B cell (primary cell): Measurements from ENCODE around the gene MILR1. TPM values are rescaled to one million over a fixed set of nuclear protein-coding genes. Genes with fewer than 3 reads are reported as not detected.

ENCODE experiments used
- ATAC-seq: fragments of 200-7000 bp; cut with Tn5 transposase; one replicate; pipeline ENCODE4 v1.10.0; 2021; ENCODE audit warnings: low read depth, mild to moderate bottlenecking, moderate number of reproducible peaks, moderate library complexity
- CTCF ChIA-PET: fragments of 350-600 bp; sonication (Branson Sonifier 250); formaldehyde crosslinking; loops from one replicate; lab custom pipeline; 2021; ENCODE audit warnings: antibody characterized with exemption, inconsistent platforms; lab: Charles Lee
- POLR2A ChIA-PET: fragments of 350-600 bp; sonication (Branson Sonifier 250); formaldehyde crosslinking; loops from one replicate; lab custom pipeline; 2021; ENCODE audit warnings: antibody characterized with exemption; lab: Charles Lee
- DNase-seq: peaks from one replicate; pipeline ENCODE4 v3.0.0; 2013
- H2AFZ ChIP-seq: 2 replicates; pipeline ENCODE4 v1.6.1; 2012; ENCODE audit warnings: mild to moderate bottlenecking, low read depth, low read length; ENCODE audit not compliant: insufficient read depth, poor library complexity, severe bottlenecking
- H3K27ac ChIP-seq, 2 donors: 1 replicate in 1 of 2; 2 replicates in 1 of 2; pipeline ENCODE4 v1.5.1; 2012 to 2013; ENCODE audit warnings: low read length in 2 of 2, mild to moderate bottlenecking in 2 of 2, moderate library complexity in 1 of 2
- H3K27me3 ChIP-seq, 4 experiments: fragments of 200-600 bp in 1 of 4; sonication (generic) in 1 of 4; replicated peaks in 1 of 4; 1 replicate in 2 of 4; 2 replicates in 2 of 4; pipeline versions ENCODE4 v1.6.1 to v1.7.0; 2013 to 2016; ENCODE audit warnings: low read length in 3 of 4, mild to moderate bottlenecking in 2 of 4, mixed read lengths in 1 of 4, moderate library complexity in 1 of 4; ENCODE audit not compliant: insufficient read depth in 4 of 4, control insufficient read depth in 3 of 4; ENCODE audit errors: control extremely low read depth in 1 of 4
- H3K36me3 ChIP-seq, 2 experiments: replicated peaks in 1 of 2; 1 replicate in 1 of 2; 2 replicates in 1 of 2; pipeline versions ENCODE4 v1.6.1 to v1.7.1; 2013; ENCODE audit warnings: low read length in 1 of 2; ENCODE audit not compliant: insufficient read depth in 2 of 2, control insufficient read depth in 1 of 2; ENCODE audit errors: control extremely low read depth in 1 of 2, extremely low read depth in 1 of 2
- H3K4me1 ChIP-seq, 2 donors: fragments of 200-600 bp in 1 of 2; sonication (generic) in 1 of 2; 1 replicate in 1 of 2; 2 replicates in 1 of 2; pipeline versions ENCODE4 v1.5.1 to v1.6.1; 2013 to 2017; ENCODE audit warnings: low read length in 2 of 2; ENCODE audit not compliant: control insufficient read depth in 2 of 2, insufficient read depth in 2 of 2
- H3K4me2 ChIP-seq: replicated peaks from 2 replicates; pipeline ENCODE3; 2012; ENCODE audit warnings: mild to moderate bottlenecking, low read depth, low read length; ENCODE audit not compliant: poor library complexity, severe bottlenecking
- H3K4me3 ChIP-seq, 5 experiments: fragments of 200-600 bp in 1 of 5; sonication (generic) in 1 of 5; 1 replicate in 3 of 5; 2 replicates in 2 of 5; pipeline versions ENCODE4 v1.5.1 to v1.7.0; 2011 to 2016; ENCODE audit warnings: low read length in 4 of 5, mild to moderate bottlenecking in 4 of 5, low read depth in 2 of 5, control low read depth in 1 of 5, moderate library complexity in 1 of 5; ENCODE audit not compliant: insufficient read depth in 1 of 5; ENCODE audit errors: control extremely low read depth in 1 of 5, extremely low read depth in 1 of 5
- H3K79me2 ChIP-seq: fragments of 200-600 bp; sonication (generic); one replicate; pipeline ENCODE4 v1.6.0; 2016; ENCODE audit warnings: low read length; ENCODE audit not compliant: control insufficient read depth, insufficient read depth
- H3K9ac ChIP-seq: fragments of 200-600 bp; sonication (generic); 2 replicates; pipeline ENCODE4 v1.6.1; 2017; ENCODE audit warnings: mild to moderate bottlenecking, low read length, moderate library complexity
- H3K9me3 ChIP-seq, 3 donors: one replicate each; pipeline versions ENCODE4 v1.6.1 to v1.7.1; 2013; ENCODE audit warnings: low read length in 2 of 3; ENCODE audit not compliant: control insufficient read depth in 2 of 3, insufficient read depth in 1 of 3; ENCODE audit errors: control extremely low read depth in 1 of 3
- H4K20me1 ChIP-seq: 2 replicates; pipeline ENCODE4 v1.6.0; 2012; ENCODE audit warnings: mild to moderate bottlenecking, low read length; ENCODE audit not compliant: insufficient read depth, control insufficient read depth, poor library complexity, severe bottlenecking
- H3K27ac Mint-ChIP-seq: one replicate; pipeline ENCODE4 v1.8.0; 2021; ENCODE audit warnings: mixed read lengths
- H3K27me3 Mint-ChIP-seq: one replicate; pipeline ENCODE4 v1.8.0; 2021; ENCODE audit warnings: mixed read lengths
- H3K4me1 Mint-ChIP-seq: one replicate; pipeline ENCODE4 v1.8.0; 2021; ENCODE audit warnings: mixed read lengths
- H3K4me3 Mint-ChIP-seq: one replicate; pipeline ENCODE4 v1.8.0; 2021; ENCODE audit warnings: mixed read lengths
- H3K9me3 Mint-ChIP-seq: one replicate; pipeline ENCODE4 v1.8.0; 2022; ENCODE audit warnings: mixed read lengths; ENCODE audit not compliant: insufficient read depth
- EZH2 ChIP-seq: IDR thresholded peaks from 2 replicates; pipeline ENCODE4 v1.6.1; 2012; ENCODE audit warnings: borderline replicate concordance, low read depth, mild to moderate bottlenecking, moderate library complexity, low read length; ENCODE audit not compliant: insufficient read depth, poor library complexity, severe bottlenecking
- WGBS: methylation state at CpG from one replicate; pipeline ENCODE4 v1.1.5; 2013; ENCODE audit warnings: missing lambda C conversion rate; ENCODE audit not compliant: insufficient coverage; 5-methylcytosine and 5-hydroxymethylcytosine counted together
- intact Hi-C: fragments of 100-400 bp; cut with micrococcal nuclease; formaldehyde crosslinking; loops from one replicate; pipeline ENCODE4 v1.10.0; 2022
- polyA plus RNA-seq: library from polyadenylated mRNA; depleted of rRNA; stranded (reverse); fragments of >200 nt; gene quantifications from 2 replicates; pipeline ENCODE4 v1.2.3, GENCODE V29; 2012
- total RNA-seq, 2 donors: library from RNA; stranded (reverse); fragments of 120-200 nt in 1 of 2; gene quantifications; 1 replicate in 1 of 2; 2 replicates in 1 of 2; pipeline versions ENCODE4 v1.2.3 to v1.2.4, GENCODE V29; 2013 to 2022
- TF ChIP-seq, protein P1 (sequence below): fragments of 200-600 bp; IDR thresholded peaks from one replicate; pipeline ENCODE4 v1.8.0; 2022; ENCODE audit warnings: antibody characterized with exemption, mild to moderate bottlenecking

MILR1 gene
- total and polyA plus RNA-seq, 2 donors (not counting 1 experiment from before 2014, with no cell fraction given): 9.4 to 38.0 TPM

- intact Hi-C loops: loop anchor here (1.0 to 5.0 kb wide), 9 partner anchors 15 to 955 kb away; partner anchors contain the start of genes DCAF7, FTSJ3, LIMD2 and PSMC5
- peaks cover 68% of the 10 kb centered on the region for H3K79me2 ChIP-seq
- no peaks in the 10 kb centered on the region for H3K9me3 Mint-ChIP-seq
- peaks cover 54% of the 10 kb centered on the region for H4K20me1 ChIP-seq
- H3K27ac ChIP-seq: peak overlapping the region; percentile 99 to 100
- CTCF ChIA-PET: interaction anchor here (0.6 to 5.5 kb wide), 14 partner anchors 8 to 487 kb away, joined by 3 to 125 read pairs (median 3); partner anchors contain the start of genes ICAM2 and POLG2
- H3K27me3 ChIP-seq: no peaks in the 10 kb centered on the region
- H2AFZ ChIP-seq: peak overlapping the region; percentile 78
- peak overlapping the region; percentile 99 for H3K27ac Mint-ChIP-seq
- peak overlapping the region; percentile 96 to 100 (median 99) for H3K4me3 ChIP-seq
- 0% methylated on average over 9 of the region's 13 CpGs for WGBS
- H3K4me1 ChIP-seq: peaks cover 31 to 32% of the 10 kb centered on the region in 2 donors
- POLR2A ChIA-PET: interaction anchor here (0.6 to 3.7 kb wide), 12 partner anchors 11 to 885 kb away, joined by 3 to 97 read pairs (median 5); partner anchors contain the start of genes CCDC47, DDX42, MAP3K3 and MILR1
- H3K36me3 ChIP-seq: peaks cover 5 to 57% of the 10 kb centered on the region in 2 experiments
- ATAC-seq: peak; percentile 18
- peak; percentile 79 for DNase-seq
- peak overlapping the region; percentile 97 for H3K4me3 Mint-ChIP-seq
- H3K4me1 Mint-ChIP-seq: peaks cover 42% of the 10 kb centered on the region
- H3K27me3 Mint-ChIP-seq: no peaks in the 10 kb centered on the region
- no peaks in the 10 kb centered on the region for H3K9me3 ChIP-seq
- H3K4me2 ChIP-seq: peak overlapping the region; percentile 83
- peak overlapping the region; percentile 100 for H3K9ac ChIP-seq
- TF ChIP-seq EZH2: no peak
- TF ChIP-seq, protein P1, sequence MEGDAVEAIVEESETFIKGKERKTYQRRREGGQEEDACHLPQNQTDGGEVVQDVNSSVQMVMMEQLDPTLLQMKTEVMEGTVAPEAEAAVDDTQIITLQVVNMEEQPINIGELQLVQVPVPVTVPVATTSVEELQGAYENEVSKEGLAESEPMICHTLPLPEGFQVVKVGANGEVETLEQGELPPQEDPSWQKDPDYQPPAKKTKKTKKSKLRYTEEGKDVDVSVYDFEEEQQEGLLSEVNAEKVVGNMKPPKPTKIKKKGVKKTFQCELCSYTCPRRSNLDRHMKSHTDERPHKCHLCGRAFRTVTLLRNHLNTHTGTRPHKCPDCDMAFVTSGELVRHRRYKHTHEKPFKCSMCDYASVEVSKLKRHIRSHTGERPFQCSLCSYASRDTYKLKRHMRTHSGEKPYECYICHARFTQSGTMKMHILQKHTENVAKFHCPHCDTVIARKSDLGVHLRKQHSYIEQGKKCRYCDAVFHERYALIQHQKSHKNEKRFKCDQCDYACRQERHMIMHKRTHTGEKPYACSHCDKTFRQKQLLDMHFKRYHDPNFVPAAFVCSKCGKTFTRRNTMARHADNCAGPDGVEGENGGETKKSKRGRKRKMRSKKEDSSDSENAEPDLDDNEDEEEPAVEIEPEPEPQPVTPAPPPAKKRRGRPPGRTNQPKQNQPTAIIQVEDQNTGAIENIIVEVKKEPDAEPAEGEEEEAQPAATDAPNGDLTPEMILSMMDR: peak; percentile 72
Observed at GRCh38 chr17:64507413-64507782, 58.5 kb downstream of the MILR1 start.

- H3K79me2 ChIP-seq: peaks cover 55% of the 10 kb centered on the region
- no peak for TF ChIP-seq EZH2
- TF ChIP-seq, protein P1: no peak
- H3K4me2 ChIP-seq: peak overlapping the region; percentile 83
- H3K4me1 ChIP-seq: peaks cover 22 to 26% of the 10 kb centered on the region in 2 donors
- CTCF ChIA-PET: interaction anchor here (2.2 kb wide), 1 partner anchor 89 kb away, joined by 20 read pairs; no protein-coding TSS in a partner anchor
- no peaks in the 10 kb centered on the region for H3K27me3 Mint-ChIP-seq
- no peak overlapping the region for H3K4me3 ChIP-seq
- intact Hi-C loops: loop anchor here (5.0 kb wide), 5 partner anchors 469 to 956 kb away; partner anchors contain the start of genes DCAF7, FTSJ3, LIMD2 and PSMC5
- H3K27ac ChIP-seq: no peak overlapping the region
- H3K36me3 ChIP-seq: peaks cover 17 to 57% of the 10 kb centered on the region in 2 experiments
- no peak overlapping the region for H3K9ac ChIP-seq
- no peak overlapping the region for H2AFZ ChIP-seq
- no peak for DNase-seq
- peak overlapping the region; percentile 63 for H3K4me3 Mint-ChIP-seq
- ATAC-seq: no peak
- no CpG with 5 or more reads among the region's 2 CpGs for WGBS
- peaks cover 41% of the 10 kb centered on the region for H4K20me1 ChIP-seq
- peaks cover 34% of the 10 kb centered on the region for H3K4me1 Mint-ChIP-seq
- H3K9me3 ChIP-seq: no peaks in the 10 kb centered on the region
- no peaks in the 10 kb centered on the region for H3K27me3 ChIP-seq
- H3K9me3 Mint-ChIP-seq: no peaks in the 10 kb centered on the region
- no peak overlapping the region for H3K27ac Mint-ChIP-seq
- POLR2A ChIA-PET: no interaction called here
Observed at GRCh38 chr17:64508683-64509082, 59.8 kb downstream of the MILR1 start.
